Esophagus squamous epithelium (tissue), 5 donors: ENCODE measurements around the gene RALGPS2. TPM values are rescaled to one million over a fixed set of nuclear protein-coding genes. Genes with fewer than 3 reads are reported as not detected.
A peak's percentile ranks its signal among the peaks of the same experiment; 100 is the strongest.

Experiments used
- DNase-seq: peaks from one replicate; lab custom pipeline; 2025; lab: John Stamatoyannopoulos, UW
- H3K27ac ChIP-seq, 4 donors: fragments of 200-600 bp; sonication (generic); one replicate each; pipeline ENCODE4 v1.5.1; 2016 to 2019; ENCODE audit warnings: mild to moderate bottlenecking in 1 of 4
- H3K27me3 ChIP-seq, 4 donors: fragments of 200-600 bp; sonication (generic); 1 replicate in 3 of 4; 2 replicates in 1 of 4; pipeline versions ENCODE4 v1.5.1 to v1.6.0; 2017 to 2021; ENCODE audit warnings: antibody characterized with exemption in 1 of 4
- H3K36me3 ChIP-seq, 3 donors: fragments of 200-600 bp; sonication (generic); one replicate each; pipeline ENCODE4 v1.5.1; 2016 to 2019
- H3K4me1 ChIP-seq, 3 donors: fragments of 200-600 bp; sonication (generic); one replicate each; pipeline ENCODE4 v1.5.1; 2017 to 2019
- H3K4me3 ChIP-seq, 4 donors: fragments of 200-600 bp; sonication (generic); 1 replicate in 3 of 4; 2 replicates in 1 of 4; pipeline ENCODE4 v1.5.1; 2016 to 2019; ENCODE audit warnings: mild to moderate bottlenecking in 2 of 4, moderate library complexity in 1 of 4
- H3K9me3 ChIP-seq, 3 donors: fragments of 200-600 bp; sonication (generic); one replicate each; pipeline ENCODE4 v1.5.1; 2016 to 2019
- CTCF ChIP-seq, 6 experiments: fragments of 450-650 bp in 4 of 6; fragments of 200-600 bp in 2 of 6; sonication (generic) in 2 of 6; IDR thresholded peaks; one replicate each; pipeline ENCODE4 v1.5.1; 2016 to 2019; ENCODE audit warnings: antibody characterized with exemption in 6 of 6, mild to moderate bottlenecking in 4 of 6, moderate library complexity in 4 of 6
- POLR2A ChIP-seq, 4 donors: fragments of 450-650 bp; IDR thresholded peaks; one replicate each; pipeline ENCODE4 v1.6.1; 2017; ENCODE audit warnings: antibody characterized with exemption in 4 of 4, mild to moderate bottlenecking in 4 of 4, moderate library complexity in 3 of 4
- WGBS, 2 donors: methylation state at CpG; one replicate each; pipeline ENCODE4 v1.1.5; 2018; 5-methylcytosine and 5-hydroxymethylcytosine counted together
- intact Hi-C: fragments of 100-400 bp; cut with DNase I; formaldehyde crosslinking; loops from one replicate; pipeline ENCODE4 v1.15.0; 2022
- total RNA-seq, 4 donors: library from RNA; depleted of rRNA; stranded (reverse); fragments of >200 nt; gene quantifications; one replicate each; pipeline ENCODE4 v1.1.0, GENCODE V29; 2016
- donor health status: DM: yes; HTN: yes; CAD: no.

The RALGPS2 gene
- total RNA-seq, 4 donors from 2014 or later = 24.2 to 35.2 (median 26.9) TPM

DNA sequence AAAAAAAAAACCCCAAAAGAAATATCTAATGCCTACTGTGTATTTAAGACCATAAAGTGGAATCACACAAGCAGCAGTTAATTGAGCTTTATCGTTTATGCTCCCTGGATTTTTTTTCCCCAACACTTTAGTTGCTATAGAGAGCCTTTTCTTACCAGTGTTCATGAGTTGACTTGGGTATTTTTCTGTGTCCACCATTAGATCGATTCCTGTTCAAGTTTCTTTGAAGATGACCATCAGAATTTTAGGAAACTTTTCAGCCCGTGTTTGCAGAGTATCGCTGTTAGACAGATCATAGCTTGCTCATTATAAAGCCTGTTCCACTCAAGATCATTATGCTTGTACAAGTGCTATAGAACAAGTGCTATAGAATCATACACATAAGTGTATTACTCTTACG is 1.5 kb downstream of the RALGPS2 start:
- Histone ChIP-seq H3K27me3 (no peaks in the 10 kb centered on the region), H3K4me1 (peaks cover 5 to 23% (median 9%) of the 10 kb centered on the region in 3 donors), H3K4me3 (peak overlapping the region; percentile 74 to 96 (median 85)), H3K27ac (peak overlapping the region in 3 of 4 donors; percentile 15 to 95 (median 94)), H3K36me3 (no peaks in the 10 kb centered on the region), H3K9me3 (no peaks in the 10 kb centered on the region)
- no peak for TF ChIP-seq POLR2A (IDR thresholded peaks at IDR 0.05)
- no peak for TF ChIP-seq CTCF (IDR thresholded peaks at IDR 0.05)
- 5 to 10% methylated on average over 5 of the region's 5 CpGs for WGBS, 2 donors
- no peak for DNase-seq
- intact Hi-C loops = no loop called here

- no peaks in the 10 kb centered on the region for H3K9me3 ChIP-seq
- TF ChIP-seq CTCF (IDR thresholded peaks at IDR 0.05) (no peak), POLR2A (IDR thresholded peaks at IDR 0.05) (no peak)
- intact Hi-C loops = no loop called here
- 26 to 32% methylated on average over 11 of the region's 11 CpGs for WGBS, 2 donors
- peak overlapping the region in 3 of 4 donors; percentile 74 to 89 (median 81) for H3K4me3 ChIP-seq
- peaks cover 5 to 26% (median 9%) of the 10 kb centered on the region in 3 donors for H3K4me1 ChIP-seq
- H3K27me3 ChIP-seq = no peaks in the 10 kb centered on the region
- no peak for DNase-seq
- H3K36me3 ChIP-seq = peaks cover 0 to under 1% (median 0%) of the 10 kb centered on the region in 3 donors
- peak overlapping the region in 3 of 4 donors; percentile 15 to 95 (median 94) for H3K27ac ChIP-seq
These were observed 2.2 kb downstream of the RALGPS2 start for GRCh38 chr1:178727014-178727895.

GRCh38 chr1:178733972-178734371 is 8.9 kb downstream of the RALGPS2 start:
- H3K36me3 ChIP-seq = peaks cover 0 to 19% (median 0%) of the 10 kb centered on the region in 3 donors
- peak in 3 of 6 experiments; percentile 13 to 32 (median 21) for TF ChIP-seq CTCF (IDR thresholded peaks at IDR 0.05)
- no peak for TF ChIP-seq POLR2A (IDR thresholded peaks at IDR 0.05)

GRCh38 chr1:178738780-178739179 is 13.7 kb downstream of the RALGPS2 start:
- H3K27me3 ChIP-seq = no peaks in the 10 kb centered on the region
- H3K4me1 ChIP-seq = peaks cover 0 to 19% (median 0%) of the 10 kb centered on the region in 3 donors
- DNase-seq = no peak
- no peaks in the 10 kb centered on the region for H3K9me3 ChIP-seq
- peaks cover 0 to 33% (median 0%) of the 10 kb centered on the region in 3 donors for H3K36me3 ChIP-seq
- H3K4me3 ChIP-seq = no peak overlapping the region
- intact Hi-C loops = no loop called here
- H3K27ac ChIP-seq = no peak overlapping the region
- TF ChIP-seq CTCF (IDR thresholded peaks at IDR 0.05) = no peak
- no peak for TF ChIP-seq POLR2A (IDR thresholded peaks at IDR 0.05)
- WGBS, 2 donors = 72 to 76% methylated on average over 1 of the region's 1 CpG

More at GRCh38 chr1:178733972-178734371, 8.9 kb downstream of the RALGPS2 start:
- WGBS, 2 donors = 93% methylated on average over 5 of the region's 5 CpGs
- Histone ChIP-seq H3K9me3 (no peaks in the 10 kb centered on the region), H3K27ac (no peak overlapping the region), H3K4me3 (no peak overlapping the region), H3K4me1 (peaks cover 0 to 11% (median 0%) of the 10 kb centered on the region in 3 donors), H3K27me3 (no peaks in the 10 kb centered on the region)
- no peak for DNase-seq
- intact Hi-C loops = no loop called here
